Lung (tissue), 12 donors: ENCODE measurements around the gene IFIT3. TPM values are rescaled to one million over a fixed set of nuclear protein-coding genes. Genes with fewer than 3 reads are reported as not detected.

ENCODE experiments used
- ATAC-seq: fragments of 200-7000 bp; cut with Tn5 transposase; one replicate; pipeline ENCODE4 v1.9.1; 2020; ENCODE audit warnings: moderate number of reproducible peaks; ENCODE audit not compliant: insufficient read depth, low FRiP score
- DNase-seq, 3 donors: peaks; one replicate each; pipeline ENCODE4 v3.0.0-alpha.2; 2013 to 2017
- H3K27ac ChIP-seq, 2 donors: one replicate each; pipeline ENCODE4 v1.5.1; 2013; ENCODE audit warnings: mild to moderate bottlenecking in 2 of 2, moderate library complexity in 2 of 2, control low read depth in 1 of 2, inconsistent platforms in 1 of 2, low read depth in 1 of 2, low read length in 1 of 2
- H3K27me3 ChIP-seq, 3 donors: one replicate each; pipeline ENCODE4 v1.5.1; 2013; ENCODE audit warnings: low read length in 2 of 3; ENCODE audit not compliant: control insufficient read depth in 3 of 3, insufficient read depth in 3 of 3
- H3K36me3 ChIP-seq, 4 donors: one replicate each; pipeline ENCODE4 v1.5.1; 2013; ENCODE audit warnings: low read length in 4 of 4, mild to moderate bottlenecking in 1 of 4, moderate library complexity in 1 of 4; ENCODE audit not compliant: control insufficient read depth in 4 of 4, insufficient read depth in 4 of 4
- H3K4me1 ChIP-seq, 5 donors: one replicate each; pipeline ENCODE4 v1.5.1; 2013; ENCODE audit warnings: low read length in 5 of 5, mild to moderate bottlenecking in 2 of 5, moderate library complexity in 1 of 5; ENCODE audit not compliant: control insufficient read depth in 5 of 5, insufficient read depth in 5 of 5
- H3K4me3 ChIP-seq: one replicate; pipeline ENCODE4 v1.5.1; 2013; ENCODE audit warnings: mild to moderate bottlenecking, control low read depth, moderate library complexity
- H3K9ac ChIP-seq, 2 donors: one replicate each; pipeline ENCODE4 v1.5.1; 2013; ENCODE audit warnings: low read length in 2 of 2, control low read depth in 1 of 2; ENCODE audit not compliant: insufficient read depth in 1 of 2
- H3K9me3 ChIP-seq, 4 donors: one replicate each; pipeline ENCODE4 v1.5.1; 2013; ENCODE audit warnings: low read length in 3 of 4, mild to moderate bottlenecking in 1 of 4, moderate library complexity in 1 of 4; ENCODE audit not compliant: control insufficient read depth in 4 of 4, insufficient read depth in 3 of 4
- CTCF ChIP-seq: IDR thresholded peaks from 2 replicates; pipeline ENCODE4 v1.5.1; 2012; ENCODE audit warnings: mild to moderate bottlenecking; ENCODE audit errors: control extremely low read depth, extremely low read depth
- WGBS, 2 donors: extraction: QIAGEN DNeasy Blood & Tissue Kit; methylation state at CpG; one replicate each; pipeline ENCODE4 v1.1.7; 2013; 5-methylcytosine and 5-hydroxymethylcytosine counted together
- polyA plus RNA-seq, 2 donors: library from polyadenylated mRNA; stranded (reverse); fragments of 200-250 nt; gene quantifications; one replicate each; pipeline ENCODE4 v1.2.1, GENCODE V29; 2013
- total RNA-seq, 2 donors: library from RNA; depleted of rRNA in 1 of 2; stranded (reverse); fragments of >200 nt in 1 of 2; gene quantifications; one replicate each; pipeline ENCODE4 v1.2.1, GENCODE V29; 2014 to 2021
- donor health status: control.
- donor health status: control.
- donor health status: Bipolar disorder and iron deficiency.
- donor health status: healthy.
- donor health status: DM: yes; HTN: yes; CAD: no.

Gene IFIT3
- total and polyA plus RNA-seq, 4 donors = 12.6 to 47.7 (median 22.3) TPM

- no peak for DNase-seq
- ATAC-seq = no peak
- no peaks in the 10 kb centered on the region for H3K9me3 ChIP-seq
- 88 to 91% methylated on average over 5 of the region's 5 CpGs for WGBS, 2 donors
- no peak within 1 kb of the TSS for H3K9ac ChIP-seq
- no peak within 1 kb of the TSS for H3K27ac ChIP-seq
- no peaks in the 10 kb centered on the region for H3K36me3 ChIP-seq
- H3K4me1 ChIP-seq = peaks cover 3 to 27% (median 15%) of the 10 kb centered on the region in 5 donors
- TF ChIP-seq CTCF = no peak
- H3K4me3 ChIP-seq = no peak within 1 kb of the TSS
- no peaks in the 10 kb centered on the region for H3K27me3 ChIP-seq
These were observed 50.2 kb downstream of the IFIT3 start, which contains the start of gene IFIT1B for GRCh38 chr10:89377705-89378637. IFIT1B (plus strand) TSS chr10:89378056; CDS start chr10:89378136, 80 bp downstream.

- Histone ChIP-seq H3K27me3 (no peaks in the 10 kb centered on the region), H3K4me3 (no peak overlapping the region), H3K27ac (no peak overlapping the region), H3K9me3 (no peaks in the 10 kb centered on the region), H3K9ac (no peak overlapping the region), H3K36me3 (no peaks in the 10 kb centered on the region), H3K4me1 (peaks cover 5 to 17% (median 14%) of the 10 kb centered on the region in 5 donors)
- TF ChIP-seq CTCF = no peak
- DNase-seq = no peak
- ATAC-seq = no peak
These were observed 51.3 kb downstream of the IFIT3 start for GRCh38 chr10:89379103-89379502.

GRCh38 chr10:89382757-89383156 lies 55.0 kb downstream of the IFIT3 start:
- H3K9me3 ChIP-seq = no peaks in the 10 kb centered on the region
- no peak for TF ChIP-seq CTCF
- no peak for ATAC-seq
- no peak for DNase-seq
- H3K27ac ChIP-seq = no peak overlapping the region
- WGBS, 2 donors = 86 to 97% methylated on average over 1 of the region's 1 CpG
- H3K4me3 ChIP-seq = no peak overlapping the region
- H3K9ac ChIP-seq = no peak overlapping the region
- no peaks in the 10 kb centered on the region for H3K36me3 ChIP-seq
- H3K27me3 ChIP-seq = no peaks in the 10 kb centered on the region
- peaks cover 0 to 2% (median 0%) of the 10 kb centered on the region in 5 donors for H3K4me1 ChIP-seq
